ENCODE data around the gene TMEM255B.
"Not testable (repeated sequence)": the region's sequence is repeated elsewhere in the genome, so short reads cannot be mapped to it uniquely, and the experiment has no call there.

- not testable (repeated sequence) for TF ChIP-seq CTCF, EZH2 (IDR thresholded peaks at IDR 0.05)
Measured at GRCh38 chr13:113725329-113726105, 33.5 kb upstream of the TMEM255B start.

Measured in neural progenitor cell (in vitro differentiated cells).